ENCODE data around the gene PIGN.

DNA sequence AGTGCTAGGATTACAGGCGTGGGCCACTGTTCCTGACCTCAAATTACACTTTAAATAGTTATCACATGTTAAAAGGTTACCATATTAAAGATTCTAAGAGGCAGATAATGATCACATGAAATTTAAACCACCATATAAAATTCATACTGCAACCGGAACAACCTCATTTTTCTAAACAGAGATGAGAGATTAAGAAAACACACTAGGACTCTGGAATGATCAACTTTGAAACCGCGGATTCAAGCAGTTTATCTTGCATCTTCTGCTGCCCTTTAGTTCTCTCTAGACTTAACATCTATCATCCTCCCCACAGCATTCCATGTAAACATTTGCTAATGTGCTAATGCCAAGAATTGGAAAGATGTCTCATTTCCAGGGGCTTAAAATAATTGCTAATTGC lies 115.8 kb downstream of the PIGN start:
- TF ChIP-seq, protein P1, sequence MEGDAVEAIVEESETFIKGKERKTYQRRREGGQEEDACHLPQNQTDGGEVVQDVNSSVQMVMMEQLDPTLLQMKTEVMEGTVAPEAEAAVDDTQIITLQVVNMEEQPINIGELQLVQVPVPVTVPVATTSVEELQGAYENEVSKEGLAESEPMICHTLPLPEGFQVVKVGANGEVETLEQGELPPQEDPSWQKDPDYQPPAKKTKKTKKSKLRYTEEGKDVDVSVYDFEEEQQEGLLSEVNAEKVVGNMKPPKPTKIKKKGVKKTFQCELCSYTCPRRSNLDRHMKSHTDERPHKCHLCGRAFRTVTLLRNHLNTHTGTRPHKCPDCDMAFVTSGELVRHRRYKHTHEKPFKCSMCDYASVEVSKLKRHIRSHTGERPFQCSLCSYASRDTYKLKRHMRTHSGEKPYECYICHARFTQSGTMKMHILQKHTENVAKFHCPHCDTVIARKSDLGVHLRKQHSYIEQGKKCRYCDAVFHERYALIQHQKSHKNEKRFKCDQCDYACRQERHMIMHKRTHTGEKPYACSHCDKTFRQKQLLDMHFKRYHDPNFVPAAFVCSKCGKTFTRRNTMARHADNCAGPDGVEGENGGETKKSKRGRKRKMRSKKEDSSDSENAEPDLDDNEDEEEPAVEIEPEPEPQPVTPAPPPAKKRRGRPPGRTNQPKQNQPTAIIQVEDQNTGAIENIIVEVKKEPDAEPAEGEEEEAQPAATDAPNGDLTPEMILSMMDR (conservative IDR thresholded peaks at IDR 0.05 in 1 of 2, IDR thresholded peaks at IDR 0.05 in 1 of 2; ENCODE audit: extremely low read depth in 1 of 2, insufficient read depth in 1 of 2, low read depth in 1 of 2, low read length in 2 of 2) = no peak
- no peak for TF ChIP-seq EZH2 (IDR thresholded peaks at IDR 0.05; ENCODE audit: borderline replicate concordance, low read length)

Measured in mammary epithelial cell (primary cell).